Activated naive CD4-positive, alpha-beta T cell treated with anti-CD3 and anti-CD28 coated beads for 36 hours (primary cell): ENCODE data around the gene SBNO1. TPM values are rescaled to one million over a fixed set of nuclear protein-coding genes. Genes with fewer than 3 reads are reported as not detected.
"Not testable (repeated sequence)": the region's sequence is repeated elsewhere in the genome, so short reads cannot be mapped to it uniquely, and the experiment has no call there.

Experiments
- CTCF ChIA-PET: fragments of 350-600 bp; sonication (Branson Sonifier 250); formaldehyde crosslinking; loops from one replicate; lab custom pipeline; 2021; ENCODE audit warnings: antibody characterized with exemption; lab: Charles Lee
- DNase-seq: peaks from one replicate; pipeline ENCODE4 v3.0.0-alpha.2; 2020
- H3K27ac Mint-ChIP-seq: one replicate; pipeline ENCODE4 v1.8.0; 2021; ENCODE audit warnings: mild to moderate bottlenecking, mixed read lengths
- H3K27me3 Mint-ChIP-seq: one replicate; pipeline ENCODE4 v1.8.0; 2021; ENCODE audit warnings: low read depth, mixed read lengths
- H3K36me3 Mint-ChIP-seq: one replicate; pipeline ENCODE4 v1.8.0; 2021; ENCODE audit warnings: low read depth, mixed read lengths
- H3K4me1 Mint-ChIP-seq: one replicate; pipeline ENCODE4 v1.8.0; 2021; ENCODE audit warnings: low read depth, mixed read lengths
- H3K4me3 Mint-ChIP-seq: one replicate; pipeline ENCODE4 v1.8.0; 2021; ENCODE audit warnings: mild to moderate bottlenecking, moderate library complexity, mixed read lengths
- H3K9me3 Mint-ChIP-seq: one replicate; pipeline ENCODE4 v1.8.0; 2021; ENCODE audit warnings: mixed read lengths
- intact Hi-C: fragments of 100-400 bp; cut with micrococcal nuclease; formaldehyde crosslinking; loops from one replicate; pipeline ENCODE4 v1.15.1; 2023
- total RNA-seq, 2 experiments: library from RNA; stranded (reverse); gene quantifications; one replicate each; pipeline ENCODE4 v1.2.3, GENCODE V29; 2021

SBNO1 gene
- total RNA-seq, result 10 to 100 TPM; 40.4 to 43.0 TPM

DNA sequence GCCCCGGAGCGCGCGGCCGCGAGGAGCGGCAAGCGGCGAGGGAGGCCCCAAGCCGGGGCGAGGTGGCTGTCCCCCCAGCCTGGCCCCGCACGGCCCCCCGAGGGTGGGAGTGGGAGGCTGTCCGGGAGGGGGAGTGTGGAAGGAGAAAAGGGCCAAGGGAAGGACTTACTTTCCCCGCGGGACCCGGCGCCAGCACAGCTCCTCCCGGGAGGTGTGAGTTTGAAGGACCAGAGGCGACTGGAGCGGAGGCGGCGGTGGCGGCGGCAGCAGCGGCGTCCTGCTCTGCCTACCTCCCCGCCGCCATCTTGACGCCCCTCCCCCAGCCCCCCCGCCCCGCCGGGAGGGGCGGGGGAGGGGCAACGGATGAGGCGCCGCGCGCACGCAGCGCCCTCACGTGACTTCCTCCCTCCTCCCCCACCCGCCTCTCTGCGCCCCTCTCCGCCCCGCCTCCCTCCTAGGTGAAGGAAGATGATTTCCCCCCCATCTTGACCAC lies at the start of gene SBNO1:
TSS of gene SBNO1 (minus strand) at position 316 of the 493 bp plus-strand sequence. CDS start 14,406 bp downstream, outside the sequence.
- H3K36me3 Mint-ChIP-seq, result peaks cover 1% of the 10 kb centered on the region
- peak; percentile 93 for DNase-seq
- H3K4me3 Mint-ChIP-seq, result peak within 1 kb of the TSS; percentile 85
- intact Hi-C loops, result loop anchor here (1.0 to 10.0 kb wide), 20 partner anchors 19 to 1553 kb away; partner anchors contain the start of genes CCDC92, CDK2AP1, DDX55 and EIF2B1
- H3K4me1 Mint-ChIP-seq, result peaks cover 28% of the 10 kb centered on the region
- CTCF ChIA-PET, result interaction anchor here (0.7 to 1.5 kb wide), 6 partner anchors 8 to 321 kb away, joined by 3 to 6 read pairs (median 4); no protein-coding TSS in a partner anchor
- H3K9me3 Mint-ChIP-seq, result no peaks in the 10 kb centered on the region
- H3K27me3 Mint-ChIP-seq, result no peaks in the 10 kb centered on the region
- H3K27ac Mint-ChIP-seq, result peak within 1 kb of the TSS; percentile 99

GRCh38 chr12:123410041-123410412 lies 45.4 kb upstream of the SBNO1 start:
- H3K27ac Mint-ChIP-seq, result peak overlapping the region; percentile 50
- no peaks in the 10 kb centered on the region for H3K27me3 Mint-ChIP-seq
- no peaks in the 10 kb centered on the region for H3K9me3 Mint-ChIP-seq
- H3K36me3 Mint-ChIP-seq, result peaks cover 21% of the 10 kb centered on the region
- H3K4me3 Mint-ChIP-seq, result no peak overlapping the region
- DNase-seq, result no peak
- intact Hi-C loops, result no loop called here
- CTCF ChIA-PET, result interaction anchor here (0.6 to 2.2 kb wide), 2 partner anchors 28 to 172 kb away, joined by 4 read pairs; no protein-coding TSS in a partner anchor
- H3K4me1 Mint-ChIP-seq, result no peaks in the 10 kb centered on the region

DNA sequence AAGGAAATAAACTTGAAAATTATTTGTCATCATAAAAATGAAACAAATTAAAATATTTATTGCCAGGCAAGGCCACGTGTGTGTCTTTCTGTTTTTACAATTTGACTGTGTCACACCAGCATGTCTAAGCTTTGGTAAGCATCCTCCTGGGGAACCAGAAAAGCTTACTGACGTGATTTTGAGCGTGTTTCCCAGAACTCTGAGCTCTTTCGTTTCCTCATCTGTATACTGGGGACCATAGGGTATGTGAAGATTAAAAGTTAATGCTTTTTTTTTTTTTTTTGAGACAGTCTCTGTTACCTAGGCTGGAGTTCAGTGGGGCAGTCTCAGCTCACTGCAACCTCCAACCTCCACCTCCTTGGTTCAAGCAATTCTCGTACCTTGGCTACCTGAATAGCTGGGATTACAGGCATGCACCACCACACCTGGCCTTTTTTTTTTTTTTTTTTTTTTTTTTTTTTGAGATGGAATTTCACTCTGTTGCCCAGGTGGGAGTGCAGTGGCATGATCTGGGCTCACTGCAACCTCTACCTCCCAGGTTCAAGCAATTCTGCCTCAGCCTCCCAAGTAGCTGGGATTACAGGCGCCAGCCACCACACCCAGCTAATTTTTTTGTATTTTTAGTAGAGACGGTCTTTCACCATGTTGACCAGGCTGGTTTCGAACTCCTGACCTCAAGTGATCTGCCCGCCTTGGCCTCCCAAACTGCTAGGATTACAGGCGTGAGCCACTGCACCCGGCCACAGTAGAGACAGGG lies 44.8 kb upstream of the SBNO1 start:
- H3K9me3 Mint-ChIP-seq, intact Hi-C loops, H3K4me3 Mint-ChIP-seq, DNase-seq, H3K27me3 Mint-ChIP-seq, H3K4me1 Mint-ChIP-seq: not testable (repeated sequence)
- peak overlapping the region; percentile 50 for H3K27ac Mint-ChIP-seq
- H3K36me3 Mint-ChIP-seq, result peaks cover 22% of the 10 kb centered on the region
- CTCF ChIA-PET, result interaction anchor here (0.6 to 2.2 kb wide), 2 partner anchors 172 to 316 kb away, joined by 4 read pairs; no protein-coding TSS in a partner anchor

DNA sequence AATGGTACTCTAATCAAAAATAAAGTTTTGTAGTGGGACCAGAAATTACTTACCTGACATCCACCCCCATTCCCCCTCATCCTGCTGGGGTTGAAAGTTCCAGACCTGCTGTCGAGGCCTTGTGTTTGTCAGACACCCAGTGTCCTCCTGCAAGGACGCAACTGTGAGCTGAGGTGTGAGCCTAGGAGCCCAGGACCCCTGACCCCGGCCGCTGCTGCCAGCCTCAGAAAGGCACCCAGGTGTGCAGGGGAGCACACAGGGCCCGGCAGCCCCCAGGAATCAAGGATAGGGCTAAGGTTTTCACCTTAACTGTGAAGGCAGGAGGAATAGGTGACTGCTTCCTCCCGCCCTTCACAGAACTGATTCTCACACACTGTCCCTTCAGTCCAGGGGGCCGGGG lies 44.0 kb upstream of the SBNO1 start:
- intact Hi-C loops, result not testable (repeated sequence)

GRCh38 chr12:123407934-123408333 lies 43.3 kb upstream of the SBNO1 start:
- H3K36me3 Mint-ChIP-seq, result peaks cover 24% of the 10 kb centered on the region
- CTCF ChIA-PET, H3K4me3 Mint-ChIP-seq, H3K27ac Mint-ChIP-seq, DNase-seq, H3K9me3 Mint-ChIP-seq, intact Hi-C loops, H3K27me3 Mint-ChIP-seq, H3K4me1 Mint-ChIP-seq: not testable (repeated sequence)

More for the DNA sequence above, 44.0 kb upstream of the SBNO1 start:
- H3K9me3 Mint-ChIP-seq, DNase-seq, H3K27me3 Mint-ChIP-seq, CTCF ChIA-PET, H3K27ac Mint-ChIP-seq, H3K4me3 Mint-ChIP-seq, H3K4me1 Mint-ChIP-seq: not testable (repeated sequence)
- H3K36me3 Mint-ChIP-seq, result peaks cover 22% of the 10 kb centered on the region

- H3K27me3 Mint-ChIP-seq, intact Hi-C loops, H3K4me1 Mint-ChIP-seq, DNase-seq, H3K9me3 Mint-ChIP-seq, H3K4me3 Mint-ChIP-seq: not testable (repeated sequence)
- CTCF ChIA-PET, result interaction anchor here (1.2 kb wide), 1 partner anchor 15 kb away, joined by 3 read pairs; no protein-coding TSS in a partner anchor
- H3K36me3 Mint-ChIP-seq, result peaks cover 24% of the 10 kb centered on the region
- H3K27ac Mint-ChIP-seq, result peak overlapping the region; percentile 50
These were observed 42.6 kb upstream of the SBNO1 start for GRCh38 chr12:123407269-123407668.

GRCh38 chr12:123404581-123404980 lies 39.9 kb upstream of the SBNO1 start:
- intact Hi-C loops, result no loop called here
- Mint-ChIP-seq H3K36me3 (peaks cover 25% of the 10 kb centered on the region), H3K4me3 (no peak overlapping the region), H3K27ac (no peak overlapping the region), H3K9me3 (no peaks in the 10 kb centered on the region), H3K27me3 (no peaks in the 10 kb centered on the region), H3K4me1 (no peaks in the 10 kb centered on the region)
- CTCF ChIA-PET, result interaction anchor here (1.1 kb wide), 1 partner anchor 8 kb away, joined by 3 read pairs; no protein-coding TSS in a partner anchor
- no peak for DNase-seq

GRCh38 chr12:123401753-123402683 lies 37.4 kb upstream of the SBNO1 start:
- Mint-ChIP-seq H3K4me1 (no peaks in the 10 kb centered on the region), H3K4me3 (no peak overlapping the region), H3K27me3 (no peaks in the 10 kb centered on the region), H3K9me3 (no peaks in the 10 kb centered on the region), H3K27ac (no peak overlapping the region), H3K36me3 (peaks cover 23% of the 10 kb centered on the region)
- CTCF ChIA-PET, result interaction anchor here (1.1 kb wide), 1 partner anchor 180 kb away, joined by 3 read pairs; no protein-coding TSS in a partner anchor
- DNase-seq, result no peak
- intact Hi-C loops, result no loop called here

DNA sequence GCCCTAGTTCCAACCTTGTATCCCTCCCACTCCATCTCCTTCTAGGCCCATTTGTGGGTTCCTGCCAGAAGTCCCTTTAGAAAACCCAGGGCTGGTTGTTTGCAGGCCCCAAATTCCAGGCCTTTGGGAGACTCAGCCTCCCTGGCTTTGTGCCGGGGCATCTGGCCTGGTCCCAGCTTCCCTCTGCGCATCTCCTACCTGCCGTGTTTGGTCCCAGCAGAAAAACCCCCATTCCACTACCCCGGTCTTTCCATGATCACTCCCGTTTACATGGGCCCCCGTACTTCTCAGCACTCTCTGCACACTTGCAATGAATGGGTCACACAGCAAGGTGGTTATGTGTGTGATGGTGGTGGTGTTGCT lies 34.6 kb upstream of the SBNO1 start:
- Mint-ChIP-seq H3K27me3 (no peaks in the 10 kb centered on the region), H3K4me3 (no peak overlapping the region), H3K4me1 (no peaks in the 10 kb centered on the region), H3K9me3 (no peaks in the 10 kb centered on the region), H3K27ac (no peak overlapping the region), H3K36me3 (peaks cover 30% of the 10 kb centered on the region)
- DNase-seq, result no peak
- intact Hi-C loops, result no loop called here
- CTCF ChIA-PET, result no interaction called here

GRCh38 chr12:123398550-123399254 lies 34.1 kb upstream of the SBNO1 start:
- Mint-ChIP-seq H3K4me1 (no peaks in the 10 kb centered on the region), H3K4me3 (no peak overlapping the region), H3K27ac (no peak overlapping the region), H3K27me3 (no peaks in the 10 kb centered on the region), H3K9me3 (no peaks in the 10 kb centered on the region), H3K36me3 (peaks cover 28% of the 10 kb centered on the region)
- intact Hi-C loops, result no loop called here
- DNase-seq, result no peak
- CTCF ChIA-PET, result no interaction called here

GRCh38 chr12:123398177-123398549 lies 33.5 kb upstream of the SBNO1 start:
- Mint-ChIP-seq H3K4me3 (no peak overlapping the region), H3K36me3 (peaks cover 26% of the 10 kb centered on the region), H3K27me3 (no peaks in the 10 kb centered on the region), H3K27ac (no peak overlapping the region), H3K4me1 (no peaks in the 10 kb centered on the region), H3K9me3 (no peaks in the 10 kb centered on the region)
- DNase-seq, result no peak
- intact Hi-C loops, result no loop called here
- CTCF ChIA-PET, result no interaction called here
